Inflammatory macrophage treated with lipopolysaccharide for 4 hours (primary cell): Measurements from ENCODE around the gene RERG.
A peak's percentile ranks its signal among the peaks of the same experiment; 100 is the strongest.

Experiments
- DNase-seq: peaks from one replicate; pipeline ENCODE4 v3.0.0-alpha.2; 2020

RERG gene

GRCh38 chr12:15130541-15130940 lies 90.7 kb downstream of the RERG start:
- DNase-seq, result no peak

GRCh38 chr12:15123401-15123800 lies 97.8 kb downstream of the RERG start:
- no peak for DNase-seq

GRCh38 chr12:15122344-15122743 lies 98.9 kb downstream of the RERG start:
- no peak for DNase-seq

DNA sequence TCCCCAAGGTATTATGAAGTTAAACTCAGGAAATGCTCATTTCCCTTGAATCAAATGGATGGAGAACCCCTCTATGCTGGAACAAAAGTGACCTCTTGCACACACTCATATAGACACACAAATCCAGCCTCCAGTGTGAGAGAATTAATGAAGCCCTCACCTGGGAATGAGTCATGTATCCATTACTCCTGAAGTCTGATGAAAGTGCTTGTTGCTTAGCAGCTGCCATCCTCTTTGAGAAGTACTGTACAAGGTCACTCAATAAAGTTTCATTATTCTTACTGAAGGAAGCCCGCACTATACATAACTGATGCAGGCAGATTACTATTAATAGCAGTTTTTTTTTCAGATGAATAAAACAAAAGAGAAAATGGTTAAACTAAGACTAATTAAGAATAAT lies 102.3 kb downstream of the RERG start:
- no peak for DNase-seq

DNA sequence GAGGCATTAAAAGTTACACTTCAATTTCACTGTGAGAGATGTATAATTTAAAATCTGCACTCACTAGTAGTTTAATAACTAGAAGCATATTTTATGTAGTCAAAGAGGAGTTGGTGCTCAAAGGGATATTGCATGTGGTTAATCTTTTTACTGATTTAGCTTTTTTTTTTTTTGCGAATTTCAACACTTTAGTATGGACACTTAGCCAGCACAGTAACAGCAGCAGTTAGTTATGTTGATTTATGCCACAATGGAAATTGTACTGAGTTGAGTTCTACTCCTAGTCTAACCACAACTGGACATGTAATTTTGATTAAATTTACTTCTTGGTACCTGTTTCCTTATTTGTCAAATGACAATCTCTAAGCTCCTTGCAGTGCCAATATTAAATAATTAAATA lies 104.2 kb downstream of the RERG start:
- DNase-seq, result no peak

DNA sequence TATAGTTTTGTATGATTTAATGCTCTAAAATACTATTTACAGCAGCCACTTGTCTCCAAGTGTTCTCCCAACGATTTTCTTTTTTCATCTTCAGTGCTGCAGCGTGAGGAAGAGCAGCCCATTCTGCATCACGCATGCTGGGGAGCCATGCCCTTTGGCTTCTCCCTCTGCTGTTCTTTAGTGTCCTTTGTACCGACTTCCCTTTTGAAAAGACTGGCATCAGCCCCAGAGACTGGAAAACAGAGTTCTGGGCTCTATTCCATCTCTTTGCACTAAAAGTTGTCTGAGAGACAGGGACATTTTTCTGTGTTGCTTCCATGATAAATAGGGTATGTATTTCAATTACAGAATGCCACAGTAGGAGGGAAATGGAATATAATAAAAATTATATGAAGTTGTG lies 105.1 kb downstream of the RERG start:
- DNase-seq, result no peak

- DNase-seq, result no peak
These were observed 105.8 kb downstream of the RERG start for GRCh38 chr12:15115434-15115833.

DNA sequence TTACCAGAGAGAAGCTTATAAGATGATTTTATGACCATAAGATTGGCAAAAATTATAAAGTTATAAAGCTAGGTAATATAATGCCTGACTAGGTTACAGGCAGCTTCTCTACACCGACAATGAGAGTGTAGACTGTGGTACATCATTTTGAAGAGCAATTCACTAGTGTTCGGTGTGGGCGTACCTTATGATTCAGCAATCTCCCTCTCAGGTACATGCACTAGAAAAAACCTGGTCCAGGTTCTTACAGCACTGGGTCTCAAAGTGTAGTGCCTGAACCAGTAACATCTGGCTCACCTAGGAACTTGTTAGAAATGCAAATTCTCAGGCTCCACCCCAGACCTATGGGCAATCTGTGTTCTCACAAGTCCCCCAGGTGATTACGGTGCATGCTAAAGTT lies 106.7 kb downstream of the RERG start:
- no peak for DNase-seq

- DNase-seq, result no peak
These were observed 128.4 kb downstream of the RERG start for GRCh38 chr12:15092826-15093225.

DNA sequence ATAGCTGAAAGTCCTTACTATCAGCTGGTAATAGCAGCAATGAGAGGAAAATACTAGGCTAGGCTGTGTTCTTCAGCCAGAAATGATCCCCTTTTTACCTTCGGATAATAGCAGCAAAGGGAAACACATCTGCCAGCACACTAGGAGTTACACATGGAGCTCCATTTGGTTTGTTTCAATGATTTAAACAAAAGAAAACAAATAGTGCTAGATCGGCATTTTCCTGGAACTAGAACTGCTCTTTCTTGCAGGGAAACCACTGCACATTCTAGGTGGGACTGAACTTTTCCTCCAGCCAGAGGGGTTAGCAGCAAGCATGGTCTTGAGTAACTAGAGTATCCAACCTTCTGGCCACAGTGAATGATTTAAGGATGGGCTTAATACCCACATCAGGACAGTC lies 130.8 kb downstream of the RERG start:
- no peak for DNase-seq

- no peak for DNase-seq
These were observed 133.1 kb downstream of the RERG start for GRCh38 chr12:15088105-15088504.

- peak; percentile 26 for DNase-seq
These were observed 143.5 kb downstream of the RERG start for GRCh38 chr12:15077751-15078150.

- no peak for DNase-seq
These were observed 146.9 kb downstream of the RERG start for GRCh38 chr12:15074351-15074750.

GRCh38 chr12:15059123-15059522 lies 162.1 kb downstream of the RERG start:
- no peak for DNase-seq
